Sigmoid colon (tissue), 7 donors: ENCODE results near the gene HAUS8. TPM values are rescaled to one million over a fixed set of nuclear protein-coding genes. Genes with fewer than 3 reads are reported as not detected.

Experiments used
- DNase-seq: peaks from one replicate; pipeline ENCODE4 v3.0.0-alpha.2; 2019
- H3K27ac ChIP-seq, 4 donors: fragments of 200-600 bp; sonication (generic); one replicate each; pipeline ENCODE4 v1.5.1; 2016 to 2019; ENCODE audit warnings: mild to moderate bottlenecking in 1 of 4
- H3K27me3 ChIP-seq, 3 donors: fragments of 200-600 bp; sonication (generic); one replicate each; pipeline ENCODE4 v1.5.1; 2019; ENCODE audit warnings: mild to moderate bottlenecking in 1 of 3
- H3K36me3 ChIP-seq, 4 donors: fragments of 200-600 bp; sonication (generic); one replicate each; pipeline ENCODE4 v1.5.1; 2016 to 2019
- H3K4me1 ChIP-seq, 4 donors: fragments of 200-600 bp; sonication (generic); one replicate each; pipeline ENCODE4 v1.5.1; 2017 to 2019
- H3K4me3 ChIP-seq, 4 donors: fragments of 200-600 bp; sonication (generic); one replicate each; pipeline ENCODE4 v1.5.1; 2017 to 2019; ENCODE audit warnings: mild to moderate bottlenecking in 2 of 4, moderate library complexity in 1 of 4
- H3K9me3 ChIP-seq, 4 donors: fragments of 200-600 bp in 3 of 4; sonication (generic) in 3 of 4; one replicate each; pipeline versions ENCODE4 v1.5.1 to v1.6.1; 2013 to 2019
- EP300 ChIP-seq, 4 donors: sonication (generic); formaldehyde crosslinking; IDR thresholded peaks; one replicate each; pipeline ENCODE4 v1.6.1; 2017; ENCODE audit warnings: antibody characterized with exemption in 4 of 4
- POLR2A ChIP-seq, 2 donors: fragments of 450-650 bp; IDR thresholded peaks; one replicate each; pipeline ENCODE4 v1.6.1; 2016; ENCODE audit warnings: antibody characterized with exemption in 2 of 2, mild to moderate bottlenecking in 2 of 2, moderate library complexity in 2 of 2
- POLR2AphosphoS5 ChIP-seq, 4 donors: sonication (generic); formaldehyde crosslinking; IDR thresholded peaks; one replicate each; pipeline ENCODE4 v1.6.1; 2017; ENCODE audit warnings: antibody characterized with exemption in 4 of 4
- WGBS, 2 donors: extraction: QIAGEN DNeasy Blood & Tissue Kit; methylation state at CpG; one replicate each; pipeline ENCODE4 v1.1.7; 2013; 5-methylcytosine and 5-hydroxymethylcytosine counted together
- intact Hi-C: fragments of 100-400 bp; cut with DNase I; formaldehyde crosslinking; loops from one replicate; pipeline ENCODE4 v1.15.1; 2023
- polyA plus RNA-seq, 3 donors: library from polyadenylated mRNA; stranded (reverse); fragments of 200-250 nt; gene quantifications; one replicate each; pipeline ENCODE4 v1.2.3, GENCODE V29; 2013
- total RNA-seq, 4 donors: library from RNA; depleted of rRNA; stranded (reverse); fragments of >200 nt; gene quantifications; one replicate each; pipeline ENCODE4 v1.1.0, GENCODE V29; 2016
- TF ChIP-seq, protein P1 (sequence below), 4 experiments: fragments of 450-650 bp in 3 of 4; fragments of 200-600 bp in 1 of 4; IDR thresholded peaks; one replicate each; pipeline ENCODE4 v1.5.1; 2016 to 2019; ENCODE audit warnings: antibody characterized with exemption in 4 of 4, mild to moderate bottlenecking in 3 of 4, moderate library complexity in 2 of 4
- donor health status: healthy with polysubstance abuse.
- donor health status: Bipolar disorder and iron deficiency.
- donor health status: healthy.

Gene HAUS8
- total and polyA plus RNA-seq, 7 donors = 6.7 to 14.8 (median 10.4) TPM

DNA sequence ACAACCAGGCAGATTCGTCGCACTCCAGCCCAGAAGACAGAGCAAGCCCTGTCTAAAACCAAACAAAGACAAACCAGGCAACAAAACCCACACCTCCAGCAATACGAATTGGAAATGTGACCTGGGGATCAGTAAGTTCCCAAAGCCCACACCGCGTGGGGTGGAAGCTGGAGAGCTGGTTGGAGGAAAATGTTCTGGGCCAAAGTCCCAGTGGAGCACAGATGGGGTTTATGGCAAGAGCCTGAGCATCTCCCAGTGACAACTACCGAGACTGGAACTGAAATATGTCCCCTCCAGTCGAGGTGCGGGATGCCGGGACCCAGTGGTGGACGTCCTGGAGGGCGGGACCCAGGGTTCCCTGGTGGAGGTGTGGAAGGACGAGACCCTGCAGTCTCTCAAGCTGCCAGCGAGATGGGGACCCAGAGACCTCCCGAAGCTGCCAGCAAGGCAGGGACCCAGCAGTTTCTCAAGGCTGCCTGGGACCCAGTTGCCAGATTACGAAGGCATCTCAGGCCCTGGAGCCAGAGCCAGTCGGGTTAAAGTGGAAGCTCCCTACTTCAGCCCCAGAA, 26.3 kb downstream of the HAUS8 start:
- H3K36me3 ChIP-seq = peaks cover 0 to 28% (median 8%) of the 10 kb centered on the region in 4 donors
- no peak overlapping the region for H3K4me3 ChIP-seq
- no peak for DNase-seq
- no peaks in the 10 kb centered on the region for H3K27me3 ChIP-seq
- TF ChIP-seq POLR2AphosphoS5 (IDR thresholded peaks at IDR 0.05) = no peak
- TF ChIP-seq, protein P1, sequence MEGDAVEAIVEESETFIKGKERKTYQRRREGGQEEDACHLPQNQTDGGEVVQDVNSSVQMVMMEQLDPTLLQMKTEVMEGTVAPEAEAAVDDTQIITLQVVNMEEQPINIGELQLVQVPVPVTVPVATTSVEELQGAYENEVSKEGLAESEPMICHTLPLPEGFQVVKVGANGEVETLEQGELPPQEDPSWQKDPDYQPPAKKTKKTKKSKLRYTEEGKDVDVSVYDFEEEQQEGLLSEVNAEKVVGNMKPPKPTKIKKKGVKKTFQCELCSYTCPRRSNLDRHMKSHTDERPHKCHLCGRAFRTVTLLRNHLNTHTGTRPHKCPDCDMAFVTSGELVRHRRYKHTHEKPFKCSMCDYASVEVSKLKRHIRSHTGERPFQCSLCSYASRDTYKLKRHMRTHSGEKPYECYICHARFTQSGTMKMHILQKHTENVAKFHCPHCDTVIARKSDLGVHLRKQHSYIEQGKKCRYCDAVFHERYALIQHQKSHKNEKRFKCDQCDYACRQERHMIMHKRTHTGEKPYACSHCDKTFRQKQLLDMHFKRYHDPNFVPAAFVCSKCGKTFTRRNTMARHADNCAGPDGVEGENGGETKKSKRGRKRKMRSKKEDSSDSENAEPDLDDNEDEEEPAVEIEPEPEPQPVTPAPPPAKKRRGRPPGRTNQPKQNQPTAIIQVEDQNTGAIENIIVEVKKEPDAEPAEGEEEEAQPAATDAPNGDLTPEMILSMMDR (IDR thresholded peaks at IDR 0.05) = no peak
- H3K27ac ChIP-seq = no peak overlapping the region
- intact Hi-C loops = no loop called here
- no peaks in the 10 kb centered on the region for H3K4me1 ChIP-seq
- WGBS, 2 donors = 85 to 92% methylated on average over 16 of the region's 16 CpGs
- no peaks in the 10 kb centered on the region for H3K9me3 ChIP-seq

DNA sequence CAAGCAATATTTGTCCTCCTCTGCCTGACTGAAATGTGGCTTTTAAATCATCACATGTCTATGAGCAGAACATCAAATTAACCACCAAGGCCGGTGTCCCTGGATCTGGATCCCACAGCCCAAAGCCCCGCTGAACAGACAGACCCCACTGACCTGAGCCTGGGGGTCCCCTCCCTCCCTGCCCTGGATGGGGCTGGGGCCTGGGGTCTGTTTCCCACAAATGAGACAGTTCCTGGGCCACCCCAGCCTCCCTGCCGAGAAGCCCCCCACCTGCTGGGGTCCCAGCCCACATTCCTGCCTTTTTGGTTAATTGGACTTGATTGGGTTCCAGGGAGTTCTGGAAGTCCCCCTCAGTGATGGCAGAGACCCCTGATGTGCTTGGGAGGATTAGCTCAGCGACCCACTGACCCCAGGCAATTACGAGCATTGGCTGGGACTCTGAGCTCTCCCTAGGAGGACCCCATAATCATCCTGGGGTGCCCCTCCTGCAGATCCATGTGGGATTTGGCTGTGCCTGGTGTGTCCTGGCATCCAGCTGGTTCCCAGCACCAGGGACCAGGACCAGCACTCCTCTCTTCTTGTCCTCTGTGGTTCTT, 29.2 kb downstream of the HAUS8 start:
- H3K9me3 ChIP-seq = no peaks in the 10 kb centered on the region
- no peak overlapping the region for H3K27ac ChIP-seq
- no peak for DNase-seq
- H3K4me3 ChIP-seq = no peak overlapping the region
- intact Hi-C loops = no loop called here
- no peaks in the 10 kb centered on the region for H3K4me1 ChIP-seq
- 92 to 93% methylated on average over 5 of the region's 5 CpGs for WGBS, 2 donors
- peaks cover 0 to 18% (median 3%) of the 10 kb centered on the region in 4 donors for H3K36me3 ChIP-seq
- peaks cover 0 to 9% (median 0%) of the 10 kb centered on the region in 3 donors for H3K27me3 ChIP-seq
- TF ChIP-seq, protein P1 (IDR thresholded peaks at IDR 0.05) = no peak
- TF ChIP-seq POLR2AphosphoS5 (IDR thresholded peaks at IDR 0.05) (no peak), EP300 (IDR thresholded peaks at IDR 0.05) (no peak), POLR2A (IDR thresholded peaks at IDR 0.05) (no peak)

DNA sequence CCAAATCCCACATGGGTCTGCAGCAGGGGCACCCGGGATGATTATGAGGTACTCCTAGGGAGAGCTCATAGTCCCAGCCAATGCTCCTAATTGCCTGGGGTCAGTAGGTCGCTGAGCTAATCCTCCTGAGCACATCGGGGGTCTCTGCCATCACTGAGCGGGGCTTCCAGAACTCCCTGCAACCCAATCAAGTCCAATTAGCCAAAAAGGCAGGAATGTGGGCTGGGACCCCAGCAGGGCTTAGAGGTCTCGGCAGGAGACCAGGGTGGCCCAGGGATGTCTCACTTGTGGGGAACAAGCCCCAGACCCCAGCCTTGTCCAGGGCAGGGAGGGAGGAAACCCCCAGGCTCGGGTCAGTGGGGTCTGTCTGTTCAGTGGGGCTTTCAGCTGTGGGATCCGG, 31.5 kb downstream of the HAUS8 start:
- WGBS, 2 donors = 74 to 79% methylated on average over 7 of the region's 7 CpGs
- H3K27ac ChIP-seq = no peak overlapping the region
- no peaks in the 10 kb centered on the region for H3K4me1 ChIP-seq
- no peak overlapping the region for H3K4me3 ChIP-seq
- intact Hi-C loops = no loop called here
- TF ChIP-seq, protein P1 (IDR thresholded peaks at IDR 0.05) = no peak
- TF ChIP-seq POLR2AphosphoS5 (IDR thresholded peaks at IDR 0.05) = no peak
- no peak for TF ChIP-seq EP300 (IDR thresholded peaks at IDR 0.05)
- TF ChIP-seq POLR2A (IDR thresholded peaks at IDR 0.05) = no peak
- H3K36me3 ChIP-seq = peaks cover 0 to 2% (median 0%) of the 10 kb centered on the region in 4 donors
- H3K27me3 ChIP-seq = peaks cover 0 to 21% (median 0%) of the 10 kb centered on the region in 3 donors
- H3K9me3 ChIP-seq = no peaks in the 10 kb centered on the region
- DNase-seq = no peak

DNA sequence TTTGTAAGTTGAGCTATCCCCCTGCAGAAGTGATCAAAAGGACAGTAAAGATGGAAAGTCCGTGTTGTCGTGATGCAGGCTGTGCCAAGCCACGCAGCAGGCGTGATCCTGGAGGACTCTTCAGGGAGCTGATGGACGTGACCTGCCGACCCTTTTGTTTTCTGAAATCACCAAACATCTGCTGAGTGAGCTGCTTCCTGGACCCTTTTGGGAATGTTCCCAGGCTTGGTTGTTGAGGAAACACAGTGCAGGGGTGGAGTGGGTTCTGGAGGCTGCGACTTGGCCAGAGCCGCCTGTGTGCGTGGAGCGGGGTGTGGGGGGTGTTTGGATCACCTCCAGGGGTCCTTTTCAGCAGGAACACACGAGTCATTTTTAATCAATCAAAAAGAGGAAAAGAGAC, 33.3 kb downstream of the HAUS8 start:
- H3K9me3 ChIP-seq = no peaks in the 10 kb centered on the region
- H3K27ac ChIP-seq = no peak overlapping the region
- H3K27me3 ChIP-seq = peaks cover 0 to 29% (median 0%) of the 10 kb centered on the region in 3 donors
- 3 to 27% methylated on average over 11 of the region's 11 CpGs for WGBS, 2 donors
- no peak for DNase-seq
- intact Hi-C loops = no loop called here
- no peaks in the 10 kb centered on the region for H3K36me3 ChIP-seq
- H3K4me1 ChIP-seq = no peaks in the 10 kb centered on the region
- H3K4me3 ChIP-seq = no peak overlapping the region
- TF ChIP-seq EP300 (IDR thresholded peaks at IDR 0.05) (no peak), POLR2A (IDR thresholded peaks at IDR 0.05) (no peak), POLR2AphosphoS5 (IDR thresholded peaks at IDR 0.05) (no peak)
- TF ChIP-seq, protein P1 (IDR thresholded peaks at IDR 0.05) = no peak
